K562 (cell line): ENCODE results near the gene ZNF565. TPM values are rescaled to one million over a fixed set of nuclear protein-coding genes. Genes with fewer than 3 reads are reported as not detected.
A peak's percentile ranks its signal among the peaks of the same experiment; 100 is the strongest.

Experiments used
- HDAC2 ChIP-seq: fragments of 450-650 bp; IDR thresholded peaks from 2 replicates; pipeline ENCODE4 v1.6.1; 2016; ENCODE audit warnings: mild to moderate bottlenecking
- MTA1 ChIP-seq: fragments of 450-650 bp; IDR thresholded peaks from 2 replicates; pipeline ENCODE4 v1.6.1; 2017; ENCODE audit warnings: borderline replicate concordance
- POLR2AphosphoS5 ChIP-seq: IDR thresholded peaks from 2 replicates; pipeline ENCODE4 v1.6.1; 2011; ENCODE audit warnings: mild to moderate bottlenecking, low read depth, low read length, moderate library complexity; ENCODE audit not compliant: control insufficient read depth, insufficient read depth
- POLR2B ChIP-seq: fragments of 450-650 bp; IDR thresholded peaks from 2 replicates; pipeline ENCODE4 v1.6.1; 2018; ENCODE audit warnings: low read depth; ENCODE audit not compliant: partially characterized antibody
- POLR3A ChIP-seq: IDR thresholded peaks from 2 replicates; pipeline ENCODE4 v1.6.1; 2011; ENCODE audit warnings: borderline replicate concordance, mild to moderate bottlenecking, moderate library complexity; ENCODE audit not compliant: insufficient read length, insufficient read depth; ENCODE audit errors: extremely low read depth
- TCFL5 ChIP-seq: fragments of 250-450 bp; sonication (Bioruptor Pico); conservative IDR thresholded peaks from 2 replicates; pipeline ENCODE4 v1.6.1; 2021; ENCODE audit warnings: mild to moderate bottlenecking, moderate library complexity, matching md5 sums
- TEAD1 ChIP-seq, 2 experiments: fragments of 450-650 bp in 1 of 2; sonication (generic) in 1 of 2; formaldehyde crosslinking; IDR thresholded peaks; 2 replicates each; pipeline versions ENCODE4 v1.4.0 to v1.8.0; 2020 to 2022; ENCODE audit warnings: mild to moderate bottlenecking in 2 of 2, missing genetic modification reagents in 1 of 2
- THRAP3 ChIP-seq: fragments of 450-650 bp; IDR thresholded peaks from 2 replicates; pipeline ENCODE4 v1.6.1; 2016; ENCODE audit warnings: mild to moderate bottlenecking, inconsistent platforms, borderline replicate concordance
- XRCC4 ChIP-seq: IDR thresholded peaks from one replicate; pipeline ENCODE4 v1.6.1; 2011; ENCODE audit not compliant: insufficient read depth, insufficient read length; ENCODE audit errors: extremely low read depth
- polyA plus RNA-seq, 8 experiments: library from polyadenylated mRNA; depleted of rRNA in 4 of 8; stranded (reverse) in 5 of 8; unstranded in 3 of 8; fragments of >200 nt; fragmentation: Nextera tagmentation in 2 of 8; fragmentation: Illumina TruSeq in 1 of 8; extraction: Ambion mirVana in 2 of 8; extraction: Trizol in 1 of 8; gene quantifications; 2 replicates each; pipeline versions ENCODE4 v1.2.1 to v1.2.3, GENCODE V29; 2011 to 2014; ENCODE audit warnings: inconsistent platforms in 1 of 8, missing spikeins in 1 of 8
- total RNA-seq, 7 experiments: library from RNA; depleted of rRNA in 6 of 7; stranded (reverse); fragments of >200 nt in 6 of 7; fragmentation: Illumina TruSeq in 2 of 7; extraction: Trizol in 2 of 7; gene quantifications; 2 replicates each; pipeline versions ENCODE4 v1.2.1 to v1.2.3, GENCODE V29; 2011 to 2021; ENCODE audit warnings: low replicate concordance in 1 of 7
- TF ChIP-seq, protein P1 (sequence below): fragments of 250-450 bp; sonication (Bioruptor Pico); IDR thresholded peaks from 2 replicates; pipeline ENCODE4 v1.4.0; 2020; ENCODE audit warnings: mild to moderate bottlenecking, moderate library complexity
- TF ChIP-seq, protein P2 (sequence below): fragments of 250-450 bp; sonication (Bioruptor Pico); IDR thresholded peaks from 2 replicates; pipeline ENCODE4 v1.8.0; 2021; ENCODE audit warnings: borderline replicate concordance, mild to moderate bottlenecking, moderate library complexity; ENCODE audit not compliant: poor library complexity, severe bottlenecking
- TF ChIP-seq, protein P3 (sequence below): fragments of 450-650 bp; IDR thresholded peaks from 2 replicates; pipeline ENCODE4 v1.6.1; 2016; ENCODE audit warnings: mild to moderate bottlenecking

ZNF565 gene
- total and polyA plus RNA-seq, 9 of the 15 experiments (the other 6 are each of a cell fraction or from before 2014, with no cell fraction given), result 1.3 to 3.2 (median 2.6) TPM

DNA sequence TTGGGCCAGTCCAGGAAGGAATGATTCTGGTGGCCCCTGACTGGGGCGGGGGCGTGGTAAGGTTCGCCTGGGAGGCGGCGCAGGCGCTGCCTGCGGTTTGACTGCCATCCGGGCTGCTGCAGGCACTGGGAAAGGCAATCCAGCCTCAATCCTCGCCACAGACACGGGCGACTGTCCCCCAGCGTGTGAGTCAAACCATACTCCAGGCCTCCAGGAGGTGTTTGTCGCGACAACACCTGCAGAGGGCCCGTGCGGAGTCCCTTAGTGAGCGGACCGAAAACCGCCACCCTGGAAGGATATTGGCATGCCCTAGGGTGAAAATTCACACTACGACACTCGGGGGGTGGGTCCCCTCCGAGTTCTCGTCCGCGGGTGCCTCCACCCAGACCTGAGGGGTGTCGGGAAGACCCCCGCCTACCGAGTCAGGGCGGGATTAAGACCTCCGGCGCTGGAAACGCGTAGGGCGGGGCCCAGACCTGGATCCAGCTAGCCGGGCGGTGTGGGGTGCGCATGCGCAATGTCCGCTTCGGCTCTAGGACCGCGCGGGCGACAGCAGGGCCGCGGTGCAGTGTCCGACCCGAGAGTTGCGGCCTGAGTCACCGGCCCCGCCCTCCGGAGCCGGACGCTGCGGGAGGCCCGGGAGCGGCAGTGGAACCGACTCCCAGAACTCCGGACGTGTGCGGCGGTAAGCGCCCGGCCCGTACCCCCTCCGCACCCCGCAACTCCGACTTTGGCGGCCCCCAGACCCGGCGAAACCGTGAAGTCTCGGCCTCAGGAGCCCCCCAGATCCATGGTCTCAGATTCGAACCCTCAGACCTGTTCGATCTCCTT lies 74.8 kb downstream of the ZNF565 start, which contains the start of gene CAPNS1 (continued):
- TF ChIP-seq POLR3A (no peak), POLR2AphosphoS5 (peak; percentile 45; the same call in 1 of the 2 replicates), THRAP3 (no peak), XRCC4 (no peak), TEAD1 (CRISPR knock-in tag; IDR thresholded peaks at IDR 0.05) (peak in 1 of 2 experiments; percentile 38; a peak in 2 of 4 replicates), TCFL5 (no peak), HDAC2 (peak; percentile 70; the same call in 1 of the 2 replicates), POLR2B (peak; percentile 79), MTA1 (peak; percentile 66)
- TF ChIP-seq, protein P1, sequence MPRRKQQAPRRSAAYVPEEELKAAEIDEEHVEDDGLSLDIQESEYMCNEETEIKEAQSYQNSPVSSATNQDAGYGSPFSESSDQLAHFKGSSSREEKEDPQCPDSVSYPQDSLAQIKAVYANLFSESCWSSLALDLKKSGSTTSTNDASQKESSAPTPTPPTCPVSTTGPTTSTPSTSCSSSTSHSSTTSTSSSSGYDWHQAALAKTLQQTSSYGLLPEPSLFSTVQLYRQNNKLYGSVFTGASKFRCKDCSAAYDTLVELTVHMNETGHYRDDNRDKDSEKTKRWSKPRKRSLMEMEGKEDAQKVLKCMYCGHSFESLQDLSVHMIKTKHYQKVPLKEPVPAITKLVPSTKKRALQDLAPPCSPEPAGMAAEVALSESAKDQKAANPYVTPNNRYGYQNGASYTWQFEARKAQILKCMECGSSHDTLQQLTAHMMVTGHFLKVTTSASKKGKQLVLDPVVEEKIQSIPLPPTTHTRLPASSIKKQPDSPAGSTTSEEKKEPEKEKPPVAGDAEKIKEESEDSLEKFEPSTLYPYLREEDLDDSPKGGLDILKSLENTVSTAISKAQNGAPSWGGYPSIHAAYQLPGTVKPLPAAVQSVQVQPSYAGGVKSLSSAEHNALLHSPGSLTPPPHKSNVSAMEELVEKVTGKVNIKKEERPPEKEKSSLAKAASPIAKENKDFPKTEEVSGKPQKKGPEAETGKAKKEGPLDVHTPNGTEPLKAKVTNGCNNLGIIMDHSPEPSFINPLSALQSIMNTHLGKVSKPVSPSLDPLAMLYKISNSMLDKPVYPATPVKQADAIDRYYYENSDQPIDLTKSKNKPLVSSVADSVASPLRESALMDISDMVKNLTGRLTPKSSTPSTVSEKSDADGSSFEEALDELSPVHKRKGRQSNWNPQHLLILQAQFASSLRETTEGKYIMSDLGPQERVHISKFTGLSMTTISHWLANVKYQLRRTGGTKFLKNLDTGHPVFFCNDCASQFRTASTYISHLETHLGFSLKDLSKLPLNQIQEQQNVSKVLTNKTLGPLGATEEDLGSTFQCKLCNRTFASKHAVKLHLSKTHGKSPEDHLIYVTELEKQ (CRISPR knock-in tag), result no peak
- TF ChIP-seq, protein P2, sequence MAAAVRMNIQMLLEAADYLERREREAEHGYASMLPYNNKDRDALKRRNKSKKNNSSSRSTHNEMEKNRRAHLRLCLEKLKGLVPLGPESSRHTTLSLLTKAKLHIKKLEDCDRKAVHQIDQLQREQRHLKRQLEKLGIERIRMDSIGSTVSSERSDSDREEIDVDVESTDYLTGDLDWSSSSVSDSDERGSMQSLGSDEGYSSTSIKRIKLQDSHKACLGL (CRISPR knock-in tag), result no peak
- TF ChIP-seq, protein P3, sequence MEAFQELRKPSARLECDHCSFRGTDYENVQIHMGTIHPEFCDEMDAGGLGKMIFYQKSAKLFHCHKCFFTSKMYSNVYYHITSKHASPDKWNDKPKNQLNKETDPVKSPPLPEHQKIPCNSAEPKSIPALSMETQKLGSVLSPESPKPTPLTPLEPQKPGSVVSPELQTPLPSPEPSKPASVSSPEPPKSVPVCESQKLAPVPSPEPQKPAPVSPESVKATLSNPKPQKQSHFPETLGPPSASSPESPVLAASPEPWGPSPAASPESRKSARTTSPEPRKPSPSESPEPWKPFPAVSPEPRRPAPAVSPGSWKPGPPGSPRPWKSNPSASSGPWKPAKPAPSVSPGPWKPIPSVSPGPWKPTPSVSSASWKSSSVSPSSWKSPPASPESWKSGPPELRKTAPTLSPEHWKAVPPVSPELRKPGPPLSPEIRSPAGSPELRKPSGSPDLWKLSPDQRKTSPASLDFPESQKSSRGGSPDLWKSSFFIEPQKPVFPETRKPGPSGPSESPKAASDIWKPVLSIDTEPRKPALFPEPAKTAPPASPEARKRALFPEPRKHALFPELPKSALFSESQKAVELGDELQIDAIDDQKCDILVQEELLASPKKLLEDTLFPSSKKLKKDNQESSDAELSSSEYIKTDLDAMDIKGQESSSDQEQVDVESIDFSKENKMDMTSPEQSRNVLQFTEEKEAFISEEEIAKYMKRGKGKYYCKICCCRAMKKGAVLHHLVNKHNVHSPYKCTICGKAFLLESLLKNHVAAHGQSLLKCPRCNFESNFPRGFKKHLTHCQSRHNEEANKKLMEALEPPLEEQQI, result no peak
